SK-N-SH (cell line): ENCODE results near the gene PXMP4. TPM values are rescaled to one million over a fixed set of nuclear protein-coding genes. Genes with fewer than 3 reads are reported as not detected.

ENCODE experiments used
- CTCF ChIA-PET: fragments of 300-600, 350-600 bp; formaldehyde crosslinking; extraction: SDS; loops from one replicate; lab custom pipeline; 2021; lab: Yijun Ruan, JAX
- POLR2A ChIA-PET: fragments of 350-600 bp; sonication (Branson Sonifier 250); formaldehyde crosslinking; extraction: SDS; loops from one replicate; lab custom pipeline; 2020; ENCODE audit warnings: antibody characterized with exemption, inconsistent platforms; lab: Yijun Ruan, JAX
- DNase-seq: peaks from one replicate; pipeline ENCODE4 v3.0.0; 2012
- H2AFZ ChIP-seq: fragments of 200-600 bp; sonication (generic); 2 replicates; pipeline ENCODE4 v1.8.1; 2016; ENCODE audit warnings: antibody characterized with exemption, mild to moderate bottlenecking, low read depth
- H3F3A ChIP-seq: fragments of 200-600 bp; sonication (generic); replicated peaks from 2 replicates; pipeline ENCODE3; 2016; ENCODE audit warnings: antibody characterized with exemption, mild to moderate bottlenecking; ENCODE audit not compliant: insufficient read depth
- H3K27ac ChIP-seq, 2 experiments: fragments of 200-500 bp in 1 of 2; fragments of 200-600 bp in 1 of 2; sonication (Bioruptor generic) in 1 of 2; sonication (generic), shearing (Covaris generic) in 1 of 2; 2 replicates each; pipeline versions ENCODE4 v1.5.1 to v1.6.1; 2014 to 2016; ENCODE audit warnings: low read depth in 2 of 2, inconsistent platforms in 1 of 2, low read length in 1 of 2, mild to moderate bottlenecking in 1 of 2, mixed read lengths in 1 of 2
- H3K27me3 ChIP-seq: fragments of 200-600 bp; sonication (generic), shearing (Covaris generic); 2 replicates; pipeline ENCODE4 v1.6.1; 2016; ENCODE audit warnings: mixed run types; ENCODE audit not compliant: insufficient read depth
- H3K36me3 ChIP-seq, 2 experiments: fragments of 200-500 bp in 1 of 2; fragments of 200-600 bp in 1 of 2; sonication (Bioruptor generic) in 1 of 2; sonication (generic) in 1 of 2; replicated peaks in 1 of 2; 2 replicates each; pipeline versions ENCODE3 to v1.5.1; 2014 to 2016; ENCODE audit warnings: low read length in 1 of 2, mild to moderate bottlenecking in 1 of 2; ENCODE audit not compliant: insufficient read depth in 2 of 2, control insufficient read depth in 1 of 2
- H3K4me1 ChIP-seq, 2 experiments: fragments of 200-500 bp in 1 of 2; fragments of 200-600 bp in 1 of 2; sonication (Bioruptor generic) in 1 of 2; sonication (generic), shearing (Covaris generic) in 1 of 2; 2 replicates each; pipeline versions ENCODE4 v1.5.1 to v1.6.1; 2014 to 2016; ENCODE audit warnings: low read depth in 1 of 2, low read length in 1 of 2, mixed run types in 1 of 2; ENCODE audit not compliant: insufficient read depth in 2 of 2, control insufficient read depth in 1 of 2
- H3K4me2 ChIP-seq: fragments of 200-600 bp; sonication (generic), shearing (Covaris generic); 2 replicates; pipeline ENCODE4 v1.6.1; 2017; ENCODE audit warnings: mixed run types
- H3K4me3 ChIP-seq, 2 experiments: fragments of 200-500 bp in 1 of 2; fragments of 200-600 bp in 1 of 2; sonication (Bioruptor generic) in 1 of 2; sonication (generic), shearing (Covaris generic) in 1 of 2; 2 replicates each; pipeline versions ENCODE4 v1.5.1 to v1.8.1; 2014 to 2016; ENCODE audit warnings: low read depth in 2 of 2, inconsistent platforms in 1 of 2, low read length in 1 of 2, mild to moderate bottlenecking in 1 of 2, mixed read lengths in 1 of 2, moderate library complexity in 1 of 2
- H3K79me2 ChIP-seq: fragments of 200-600 bp; sonication (generic); 2 replicates; pipeline ENCODE4 v1.8.1; 2017; ENCODE audit warnings: mild to moderate bottlenecking; ENCODE audit not compliant: insufficient read depth
- H3K9ac ChIP-seq: fragments of 200-600 bp; sonication (generic); 2 replicates; pipeline ENCODE4 v1.6.1; 2017; ENCODE audit warnings: mixed run types
- H3K9me2 ChIP-seq: fragments of 200-600 bp; sonication (generic); 2 replicates; pipeline ENCODE4 v1.6.1; 2017; ENCODE audit warnings: mixed run types
- H3K9me3 ChIP-seq: fragments of 200-600 bp; sonication (generic); 2 replicates; pipeline ENCODE4 v1.6.1; 2017; ENCODE audit warnings: mixed run types, mild to moderate bottlenecking, moderate library complexity
- H4K20me1 ChIP-seq: fragments of 200-600 bp; sonication (generic); 2 replicates; pipeline ENCODE4 v1.6.1; 2017; ENCODE audit warnings: mild to moderate bottlenecking, mixed run types; ENCODE audit not compliant: insufficient read depth
- CHD2 ChIP-seq: fragments of 150-350 bp; IDR thresholded peaks from 2 replicates; pipeline ENCODE4 v1.6.1; 2018; ENCODE audit warnings: low read length; ENCODE audit not compliant: partially characterized antibody
- ELF1 ChIP-seq: IDR thresholded peaks from 2 replicates; pipeline ENCODE4 v1.4.0; 2012
- EP300 ChIP-seq, 2 experiments: IDR thresholded peaks; 2 replicates each; pipeline versions ENCODE4 v1.4.0 to v1.6.1; 2012; ENCODE audit warnings: borderline replicate concordance in 1 of 2, low read depth in 1 of 2, low read length in 1 of 2
- FOXJ3 ChIP-seq: sonication (generic); formaldehyde crosslinking; IDR thresholded peaks from 2 replicates; pipeline ENCODE4 v1.5.1; 2020; ENCODE audit warnings: mild to moderate bottlenecking, missing genetic modification reagents
- FOXM1 ChIP-seq: IDR thresholded peaks from 2 replicates; pipeline ENCODE4 v1.4.0; 2012; ENCODE audit warnings: low read depth, mild to moderate bottlenecking
- MEF2A ChIP-seq: IDR thresholded peaks from 2 replicates; pipeline ENCODE4 v1.4.0; 2012; ENCODE audit warnings: low read depth, borderline replicate concordance
- MXI1 ChIP-seq: IDR thresholded peaks from 2 replicates; pipeline ENCODE4 v1.6.1; 2012; ENCODE audit warnings: mild to moderate bottlenecking, low read depth, low read length, improper control_type of control experiment
- POLR2AphosphoS5 ChIP-seq: IDR thresholded peaks from 2 replicates; pipeline ENCODE4 v1.6.1; 2012; ENCODE audit warnings: low read depth, low read length
- RCOR1 ChIP-seq: fragments of 150-350 bp; IDR thresholded peaks from 2 replicates; pipeline ENCODE4 v1.6.1; 2017; ENCODE audit warnings: antibody characterized with exemption, low read length
- RXRA ChIP-seq: IDR thresholded peaks from 2 replicates; pipeline ENCODE4 v1.4.0; 2012; ENCODE audit warnings: low read depth, mild to moderate bottlenecking, borderline replicate concordance
- TCF12 ChIP-seq: IDR thresholded peaks from 2 replicates; pipeline ENCODE4 v1.4.0; 2012
- TEAD4 ChIP-seq: IDR thresholded peaks from 2 replicates; pipeline ENCODE4 v1.4.0; 2012; ENCODE audit warnings: mild to moderate bottlenecking, borderline replicate concordance; ENCODE audit not compliant: insufficient read depth
- YY1 ChIP-seq: IDR thresholded peaks from 2 replicates; pipeline ENCODE4 v1.4.0; 2012; ENCODE audit warnings: low read depth, mild to moderate bottlenecking
- WGBS: methylation state at CpG from one replicate; pipeline ENCODE4 v1.1.6; 2017; ENCODE audit warnings: low lambda C conversion rate; 5-methylcytosine and 5-hydroxymethylcytosine counted together
- polyA plus RNA-seq, 3 experiments: library from polyadenylated mRNA; depleted of rRNA; stranded (reverse); fragments of >200 nt; gene quantifications; 2 replicates each; pipeline ENCODE4 v1.2.3, GENCODE V29; 2012
- TF ChIP-seq, protein P1 (sequence below): IDR thresholded peaks from 2 replicates; pipeline ENCODE4 v1.6.1; 2012; ENCODE audit warnings: mild to moderate bottlenecking, low read depth, low read length, moderate library complexity
- TF ChIP-seq, protein P2 (sequence below): fragments of 150-350 bp; IDR thresholded peaks from 2 replicates; pipeline ENCODE4 v1.6.1; 2017; ENCODE audit warnings: antibody characterized with exemption, low read length, low read depth, borderline replicate concordance

The PXMP4 gene
- polyA plus RNA-seq, 1 of the 3 experiments (the other 2 are of a cell fraction), result 5.6 TPM

DNA sequence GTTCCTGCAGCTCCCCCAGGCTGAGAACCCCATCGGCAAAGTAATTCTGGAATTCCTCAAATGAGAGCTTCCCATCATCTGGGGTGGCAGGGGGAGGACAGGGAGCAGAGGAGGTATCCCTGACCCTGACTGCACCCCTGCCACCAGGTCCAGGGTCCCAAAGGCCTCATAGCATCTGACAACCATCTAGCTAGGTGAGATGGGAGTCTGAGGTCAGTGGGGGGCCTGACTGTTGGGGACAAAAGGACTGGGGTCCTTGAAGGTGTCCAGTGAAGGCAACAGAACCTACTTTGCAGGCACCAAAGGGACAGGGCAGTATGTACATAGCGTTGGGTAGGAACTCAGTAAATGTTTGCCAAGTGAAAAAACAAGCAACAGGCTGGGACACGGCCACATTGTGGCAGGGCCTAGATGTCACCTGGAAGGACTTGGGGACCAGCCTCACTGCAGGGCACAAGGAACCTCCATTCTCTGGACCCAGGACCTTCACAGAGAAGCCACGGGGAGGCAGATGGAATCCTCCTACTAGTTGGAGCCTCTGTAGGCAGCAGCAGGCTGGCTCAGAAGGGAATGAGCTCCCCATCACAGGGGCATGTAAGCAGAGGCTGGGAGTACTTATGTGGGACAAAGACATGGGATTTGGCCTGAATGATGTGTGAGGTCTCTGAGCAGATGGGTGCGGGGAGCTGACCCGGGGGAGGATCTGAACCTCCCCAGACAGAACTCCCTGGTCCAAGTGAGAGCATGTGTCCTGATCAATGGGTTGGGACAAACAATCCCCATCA is 49.2 kb downstream of the PXMP4 start:
- TF ChIP-seq, protein P1, sequence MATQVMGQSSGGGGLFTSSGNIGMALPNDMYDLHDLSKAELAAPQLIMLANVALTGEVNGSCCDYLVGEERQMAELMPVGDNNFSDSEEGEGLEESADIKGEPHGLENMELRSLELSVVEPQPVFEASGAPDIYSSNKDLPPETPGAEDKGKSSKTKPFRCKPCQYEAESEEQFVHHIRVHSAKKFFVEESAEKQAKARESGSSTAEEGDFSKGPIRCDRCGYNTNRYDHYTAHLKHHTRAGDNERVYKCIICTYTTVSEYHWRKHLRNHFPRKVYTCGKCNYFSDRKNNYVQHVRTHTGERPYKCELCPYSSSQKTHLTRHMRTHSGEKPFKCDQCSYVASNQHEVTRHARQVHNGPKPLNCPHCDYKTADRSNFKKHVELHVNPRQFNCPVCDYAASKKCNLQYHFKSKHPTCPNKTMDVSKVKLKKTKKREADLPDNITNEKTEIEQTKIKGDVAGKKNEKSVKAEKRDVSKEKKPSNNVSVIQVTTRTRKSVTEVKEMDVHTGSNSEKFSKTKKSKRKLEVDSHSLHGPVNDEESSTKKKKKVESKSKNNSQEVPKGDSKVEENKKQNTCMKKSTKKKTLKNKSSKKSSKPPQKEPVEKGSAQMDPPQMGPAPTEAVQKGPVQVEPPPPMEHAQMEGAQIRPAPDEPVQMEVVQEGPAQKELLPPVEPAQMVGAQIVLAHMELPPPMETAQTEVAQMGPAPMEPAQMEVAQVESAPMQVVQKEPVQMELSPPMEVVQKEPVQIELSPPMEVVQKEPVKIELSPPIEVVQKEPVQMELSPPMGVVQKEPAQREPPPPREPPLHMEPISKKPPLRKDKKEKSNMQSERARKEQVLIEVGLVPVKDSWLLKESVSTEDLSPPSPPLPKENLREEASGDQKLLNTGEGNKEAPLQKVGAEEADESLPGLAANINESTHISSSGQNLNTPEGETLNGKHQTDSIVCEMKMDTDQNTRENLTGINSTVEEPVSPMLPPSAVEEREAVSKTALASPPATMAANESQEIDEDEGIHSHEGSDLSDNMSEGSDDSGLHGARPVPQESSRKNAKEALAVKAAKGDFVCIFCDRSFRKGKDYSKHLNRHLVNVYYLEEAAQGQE, result no peak
- TF ChIP-seq, protein P2, sequence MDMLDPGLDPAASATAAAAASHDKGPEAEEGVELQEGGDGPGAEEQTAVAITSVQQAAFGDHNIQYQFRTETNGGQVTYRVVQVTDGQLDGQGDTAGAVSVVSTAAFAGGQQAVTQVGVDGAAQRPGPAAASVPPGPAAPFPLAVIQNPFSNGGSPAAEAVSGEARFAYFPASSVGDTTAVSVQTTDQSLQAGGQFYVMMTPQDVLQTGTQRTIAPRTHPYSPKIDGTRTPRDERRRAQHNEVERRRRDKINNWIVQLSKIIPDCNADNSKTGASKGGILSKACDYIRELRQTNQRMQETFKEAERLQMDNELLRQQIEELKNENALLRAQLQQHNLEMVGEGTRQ, result no peak
- TF ChIP-seq CHD2, result no peak
- no peak for TF ChIP-seq POLR2AphosphoS5
- TF ChIP-seq TCF12, result no peak
- H3K27me3 ChIP-seq, result no peaks in the 10 kb centered on the region
- H2AFZ ChIP-seq, result no peak overlapping the region
- DNase-seq, result no peak
- H3K4me2 ChIP-seq, result no peak overlapping the region
- CTCF ChIA-PET, result interaction anchor here (0.9 to 10.6 kb wide), 6 partner anchors 14 to 255 kb away, joined by 3 to 114 read pairs (median 4); partner anchors contain the start of gene ZNF341
- peaks cover 10% of the 10 kb centered on the region; the same call in 1 of the 2 replicates for H3K79me2 ChIP-seq
- no peak overlapping the region for H3K27ac ChIP-seq
- 100% methylated on average over 6 of the region's 6 CpGs for WGBS
- POLR2A ChIA-PET, result no interaction called here
- H3K9me3 ChIP-seq, result no peaks in the 10 kb centered on the region
- H3K9ac ChIP-seq, result no peak overlapping the region
- H4K20me1 ChIP-seq, result 0 out of 2 replicates have a peak, but pooled peaks cover 4% of the 10 kb centered on the region
- no peak overlapping the region for H3K4me3 ChIP-seq
- H3K4me1 ChIP-seq, result peaks cover 8 to 50% of the 10 kb centered on the region in 2 experiments; a peak in 2 of 4 replicates
- H3K36me3 ChIP-seq, result peaks cover 8 to 17% of the 10 kb centered on the region in 2 experiments
- peaks cover 29% of the 10 kb centered on the region for H3F3A ChIP-seq
- no peaks in the 10 kb centered on the region for H3K9me2 ChIP-seq

DNA sequence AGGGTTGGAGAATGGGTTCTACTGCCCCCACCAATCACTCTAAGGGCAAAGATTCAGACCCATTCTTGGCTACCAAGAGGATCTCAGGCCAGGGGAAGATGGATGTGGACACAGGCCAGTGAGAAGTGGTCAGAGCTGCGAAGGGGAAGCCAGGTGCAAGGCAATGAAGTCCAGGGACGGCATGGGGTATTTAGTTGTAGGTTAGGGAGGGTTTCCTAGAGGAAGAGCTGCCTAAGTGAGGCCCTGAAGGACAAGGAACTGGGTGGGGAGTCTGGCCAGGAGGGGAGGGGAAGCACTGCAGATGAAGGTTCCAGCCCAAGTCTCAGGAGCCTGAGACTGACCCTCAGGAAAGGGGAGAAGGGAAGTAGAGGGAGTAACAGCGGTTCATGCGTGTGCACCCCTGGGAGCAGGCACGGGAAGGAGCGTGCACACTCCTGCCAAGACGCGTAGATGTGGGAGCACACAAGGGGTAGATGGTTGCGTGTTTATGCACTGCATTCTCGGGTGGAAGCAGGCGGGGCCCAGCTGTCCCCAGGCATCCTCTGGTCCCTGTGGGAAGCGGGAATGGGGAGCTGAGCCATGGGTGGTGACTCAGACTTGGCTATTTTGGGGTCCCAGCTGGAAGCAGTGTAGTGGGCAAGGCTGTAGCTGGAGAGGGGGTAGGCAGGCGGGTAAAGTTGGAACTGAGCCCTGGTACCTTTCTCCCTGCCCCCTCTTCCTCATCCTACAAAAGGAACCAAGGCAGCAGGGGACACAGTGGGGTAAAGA is 50.1 kb downstream of the PXMP4 start:
- Histone ChIP-seq H3K27me3 (no peaks in the 10 kb centered on the region), H3K79me2 (peaks cover 10% of the 10 kb centered on the region; the same call in 1 of the 2 replicates), H4K20me1 (0 out of 2 replicates have a peak, but pooled peaks cover 4% of the 10 kb centered on the region), H3K9me2 (no peaks in the 10 kb centered on the region), H3K9me3 (no peaks in the 10 kb centered on the region), H3F3A (peaks cover 28% of the 10 kb centered on the region), H3K9ac (no peak overlapping the region), H2AFZ (no peak overlapping the region), H3K27ac (no peak overlapping the region), H3K4me1 (peaks cover 8 to 46% of the 10 kb centered on the region in 2 experiments; a peak in 2 of 4 replicates), H3K4me3 (no peak overlapping the region), H3K36me3 (peaks cover 8 to 17% of the 10 kb centered on the region in 2 experiments), H3K4me2 (no peak overlapping the region)
- DNase-seq, result no peak
- WGBS, result 95% methylated on average over 13 of the region's 13 CpGs
- CTCF ChIA-PET, result interaction anchor here (0.9 to 10.6 kb wide), 5 partner anchors 11 to 254 kb away, joined by 3 to 114 read pairs (median 3); partner anchors contain the start of gene ZNF341
- POLR2A ChIA-PET, result no interaction called here
- TF ChIP-seq RCOR1, result no peak
- TF ChIP-seq, protein P1, result no peak
- TF ChIP-seq MXI1, result no peak
- no peak for TF ChIP-seq FOXM1
- no peak for TF ChIP-seq TEAD4
- TF ChIP-seq MEF2A, result no peak
- no peak for TF ChIP-seq RXRA
- no peak for TF ChIP-seq EP300 (IDR thresholded peaks at IDR 0.05; ENCODE audit: borderline replicate concordance in 1 of 2, low read depth in 1 of 2, low read length in 1 of 2)
- TF ChIP-seq YY1, result no peak
- TF ChIP-seq FOXJ3 (CRISPR knock-in tag), result no peak
- TF ChIP-seq ELF1, result no peak
